HG02840 (cell line): ENCODE data around the gene GALNT13.

Experiments
- ATAC-seq: cut with Tn5 transposase; IDR thresholded peaks from one replicate; pipeline ENCODE4 v1.9.1; 2021; ENCODE audit warnings: mild to moderate bottlenecking, moderate library complexity, moderate number of reproducible peaks; ENCODE audit not compliant: unreplicated experiment, low FRiP score

The GALNT13 gene

DNA sequence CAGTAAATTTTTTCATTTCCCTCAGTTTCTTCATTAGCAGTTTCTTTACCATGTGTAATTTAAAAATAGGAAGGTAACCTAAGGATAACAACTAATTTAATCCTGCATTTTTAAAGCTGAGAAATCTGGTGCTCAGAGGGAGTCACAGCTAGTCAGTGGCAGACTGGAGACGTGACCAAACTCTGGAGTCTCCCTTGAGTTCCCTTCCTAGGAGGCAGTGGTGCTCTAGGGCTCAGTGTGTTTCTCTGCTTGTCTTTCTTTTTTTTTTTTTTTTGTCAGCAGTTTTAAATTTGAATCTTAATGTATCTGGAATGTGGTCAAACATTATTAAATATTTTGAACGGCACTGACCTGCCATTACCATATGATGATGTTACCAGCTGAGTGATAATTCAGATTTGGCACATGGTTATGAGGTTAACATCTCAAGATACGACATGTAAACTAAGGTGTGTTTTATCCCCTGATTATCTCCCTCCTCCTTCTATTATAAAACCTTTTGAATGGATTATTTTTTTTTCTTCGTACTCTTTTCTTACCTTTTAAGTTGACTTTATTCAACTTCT, 226.2 kb downstream of the GALNT13 start:
- no peak for ATAC-seq

GRCh38 chr2:154120706-154121105, 249.0 kb downstream of the GALNT13 start:
- no peak for ATAC-seq

DNA sequence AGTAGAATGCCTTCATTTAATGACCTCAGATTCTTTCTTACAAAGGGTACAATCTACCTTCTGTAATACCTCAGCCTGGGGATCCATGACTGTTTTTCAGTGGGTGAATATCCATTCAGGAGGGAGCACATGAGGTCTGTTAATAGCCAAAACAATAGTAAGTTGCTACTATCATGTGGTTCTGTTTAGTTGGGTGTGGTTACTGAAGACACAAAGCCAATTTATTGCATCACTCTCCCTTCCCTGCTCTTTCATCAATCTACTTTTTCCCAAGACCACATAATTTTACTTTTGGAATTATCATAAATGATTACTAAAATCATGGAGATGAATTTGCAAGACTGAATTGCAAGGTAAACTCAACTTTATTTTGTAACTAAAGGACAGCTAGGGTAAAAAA, 254.2 kb downstream of the GALNT13 start:
- ATAC-seq = no peak

DNA sequence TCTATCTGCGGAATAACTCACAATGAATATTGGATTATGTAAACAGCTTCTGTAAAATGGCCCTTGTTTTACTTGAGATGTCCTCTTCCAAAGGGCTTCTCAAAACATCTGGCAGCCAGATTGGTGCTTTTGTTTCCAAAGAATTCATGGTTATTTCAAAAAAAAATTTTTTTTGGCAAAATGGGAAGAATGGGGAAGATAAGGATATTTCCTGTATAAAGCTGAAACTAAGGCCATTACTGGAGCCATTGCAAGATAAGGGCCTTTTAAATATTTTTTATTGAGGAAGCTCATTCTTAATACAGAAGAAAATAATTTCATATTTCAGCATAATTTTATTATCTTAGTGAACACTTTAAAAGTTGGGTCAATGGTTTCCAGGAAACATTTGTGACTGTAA, 259.1 kb downstream of the GALNT13 start:
- ATAC-seq = no peak

DNA sequence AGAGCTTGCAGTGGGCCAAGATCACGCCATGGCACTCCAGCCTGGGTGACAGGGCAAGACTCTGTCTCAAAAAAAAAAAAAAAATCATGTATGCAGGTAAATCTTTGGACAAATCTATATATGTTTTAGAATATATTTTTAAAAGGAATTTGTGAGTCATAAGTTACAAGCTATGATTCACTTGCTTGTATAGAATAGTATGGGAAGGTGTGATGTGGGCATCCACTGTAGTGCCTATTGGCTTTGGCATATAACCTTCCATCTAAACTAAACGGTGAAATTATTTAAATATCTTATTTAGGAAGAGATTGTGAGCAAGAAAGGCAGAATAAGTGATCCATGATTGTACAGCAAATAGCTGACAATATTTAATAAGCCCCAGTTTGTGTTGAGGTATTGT, 261.1 kb downstream of the GALNT13 start:
- no peak for ATAC-seq

DNA sequence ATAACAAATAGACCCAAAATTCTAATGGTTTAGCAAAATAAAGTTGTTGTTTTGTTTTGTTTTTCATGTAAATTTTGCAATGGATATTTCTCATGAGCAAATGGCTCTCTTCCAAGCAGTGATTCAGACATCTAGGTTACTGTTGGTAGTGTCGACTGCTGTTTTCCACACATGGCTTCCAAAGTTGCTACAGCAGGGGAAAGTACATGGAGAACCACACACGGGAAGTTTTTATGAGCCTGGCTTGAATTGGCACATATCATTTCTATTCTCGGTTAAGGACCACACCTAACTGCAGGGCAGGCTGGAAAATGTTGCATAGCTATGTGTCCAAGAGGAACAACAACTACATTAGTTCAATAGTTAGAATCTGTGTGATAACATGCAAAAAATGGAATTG, 262.1 kb downstream of the GALNT13 start:
- no peak for ATAC-seq

DNA sequence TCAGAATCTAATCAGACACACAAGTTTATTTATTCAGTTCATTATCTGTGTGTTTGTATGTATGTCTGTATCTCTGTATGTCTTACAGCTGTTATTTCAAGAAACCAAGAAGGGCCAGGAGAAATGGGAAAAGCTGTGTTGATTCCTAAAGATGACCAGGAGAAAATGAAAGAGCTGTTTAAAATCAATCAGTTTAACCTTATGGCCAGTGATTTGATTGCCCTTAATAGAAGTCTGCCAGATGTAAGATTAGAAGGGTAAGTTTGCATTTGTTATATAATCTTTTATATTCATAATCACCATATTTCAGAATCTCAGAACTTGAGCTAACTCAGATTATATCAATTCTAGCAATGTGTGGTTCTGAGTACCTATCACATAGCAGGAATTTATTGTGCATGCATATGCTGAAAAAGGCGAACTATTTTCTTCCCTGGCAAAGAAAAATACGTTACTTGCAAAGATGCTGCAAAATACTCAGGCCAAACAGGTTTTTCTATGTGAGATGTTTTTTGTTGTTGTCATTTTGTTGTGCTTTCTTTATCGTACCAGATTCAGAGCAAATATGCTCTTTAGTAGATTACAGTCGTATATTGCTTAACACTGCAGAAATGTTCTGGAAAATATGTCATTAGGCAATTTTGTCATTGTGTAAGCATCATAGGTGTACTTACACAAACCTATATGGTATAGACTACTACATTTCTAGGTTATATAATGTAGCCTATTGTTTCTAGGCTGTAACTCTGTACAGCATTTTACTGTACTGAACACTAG, 268.7 kb downstream of the GALNT13 start:
- no peak for ATAC-seq

DNA sequence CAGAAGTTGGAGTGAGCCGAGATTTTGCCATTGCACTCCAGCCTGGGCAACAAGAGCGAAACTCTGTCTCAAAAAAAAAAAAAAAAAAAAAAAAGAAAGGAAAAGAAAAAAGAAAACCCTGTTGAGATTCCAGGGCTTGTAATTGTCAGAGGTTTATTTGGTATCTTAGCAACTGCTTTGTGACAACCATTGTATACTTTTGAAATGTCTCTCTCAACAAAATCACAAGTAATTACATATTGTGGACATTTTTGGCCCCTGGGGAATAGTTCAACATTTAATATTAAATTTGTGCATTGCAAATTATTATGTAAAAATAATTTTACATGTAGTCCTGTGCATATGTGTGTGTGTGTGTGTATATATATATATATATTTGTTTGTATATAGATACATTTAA, 270.8 kb downstream of the GALNT13 start:
- ATAC-seq = no peak

- ATAC-seq = no peak
Observed at GRCh38 chr2:154143105-154143504, 271.4 kb downstream of the GALNT13 start.

DNA sequence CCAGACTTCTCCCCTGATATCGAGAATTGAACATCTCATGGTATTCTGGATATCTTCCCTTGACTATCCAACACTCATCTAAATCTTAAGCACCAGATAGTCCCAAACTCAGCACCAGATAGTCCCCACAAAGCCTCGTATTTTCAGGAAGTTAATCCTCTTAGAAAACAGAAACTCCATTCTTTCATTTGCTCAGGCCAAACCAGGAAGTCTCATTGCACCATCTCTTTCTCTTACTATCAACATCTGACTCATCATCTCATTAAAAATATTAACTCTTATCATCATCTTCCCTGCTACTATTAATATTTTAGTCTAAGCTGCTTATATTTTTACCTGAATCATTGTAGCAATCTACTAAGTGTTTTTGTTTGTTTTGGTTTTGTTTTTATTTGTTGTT, 286.4 kb downstream of the GALNT13 start:
- no peak for ATAC-seq

GRCh38 chr2:154161286-154161685, 289.6 kb downstream of the GALNT13 start:
- no peak for ATAC-seq

DNA sequence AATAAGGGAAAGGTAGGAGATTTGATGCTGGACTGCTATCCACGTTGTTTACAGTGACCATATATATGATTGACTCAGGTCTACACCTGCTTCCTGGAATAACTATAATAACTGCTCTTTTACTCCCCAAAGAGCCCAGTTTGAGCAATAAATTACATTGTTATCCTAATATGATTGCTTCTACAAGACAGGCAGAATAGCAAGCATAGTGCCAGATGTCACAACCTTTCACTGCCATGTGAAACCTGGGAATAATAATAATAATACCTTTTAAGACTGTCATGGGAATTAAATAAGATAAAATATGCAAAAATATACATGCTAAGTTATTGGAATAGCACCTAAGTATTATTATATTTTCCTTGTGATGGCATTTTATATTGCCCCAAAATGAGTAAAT, 298.7 kb downstream of the GALNT13 start:
- no peak for ATAC-seq

DNA sequence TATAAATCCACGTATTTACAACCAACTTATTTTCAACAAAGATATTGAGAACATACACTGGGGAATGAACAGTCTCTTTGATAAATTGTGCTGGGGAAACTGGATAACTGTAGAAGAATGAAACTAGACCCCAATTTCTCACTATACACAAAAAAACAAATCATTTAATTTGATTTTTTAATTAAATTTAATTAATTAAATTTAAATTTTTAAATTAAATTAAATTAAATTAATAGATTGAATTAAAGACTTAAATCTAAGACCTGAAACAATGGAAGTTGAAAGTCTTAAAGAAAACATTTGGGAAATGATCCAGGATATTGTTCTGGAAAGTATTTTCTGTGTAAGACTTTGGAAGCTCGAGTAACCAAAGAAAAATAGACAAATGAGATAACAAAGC, 301.4 kb downstream of the GALNT13 start:
- no peak for ATAC-seq

- no peak for ATAC-seq
Observed at GRCh38 chr2:154173919-154174318, 302.2 kb downstream of the GALNT13 start.

GRCh38 chr2:154182008-154182407, 310.3 kb downstream of the GALNT13 start:
- no peak for ATAC-seq

- no peak for ATAC-seq
Observed at GRCh38 chr2:154187948-154188347, 316.2 kb downstream of the GALNT13 start.

DNA sequence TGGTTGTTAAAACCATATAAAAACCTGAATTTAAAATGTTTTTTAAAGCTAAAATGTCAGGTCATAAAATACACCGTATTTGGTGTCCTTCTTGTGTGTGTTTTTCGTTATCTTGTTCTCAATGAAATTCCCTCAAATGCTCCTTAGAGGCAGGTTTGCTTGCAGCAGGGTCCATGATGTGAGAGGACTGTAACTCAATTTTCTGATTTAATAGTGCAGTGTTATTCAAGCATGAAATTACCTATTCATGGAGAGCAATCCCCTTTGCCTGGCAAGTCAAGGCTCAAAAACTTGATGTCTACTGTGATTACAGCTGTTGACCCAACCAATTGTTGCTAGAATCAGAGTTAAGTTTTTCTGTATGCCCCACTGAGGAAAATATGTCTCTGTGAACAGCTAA, 318.2 kb downstream of the GALNT13 start:
- ATAC-seq = no peak

- no peak for ATAC-seq
Observed at GRCh38 chr2:154193246-154193645, 321.5 kb downstream of the GALNT13 start.

DNA sequence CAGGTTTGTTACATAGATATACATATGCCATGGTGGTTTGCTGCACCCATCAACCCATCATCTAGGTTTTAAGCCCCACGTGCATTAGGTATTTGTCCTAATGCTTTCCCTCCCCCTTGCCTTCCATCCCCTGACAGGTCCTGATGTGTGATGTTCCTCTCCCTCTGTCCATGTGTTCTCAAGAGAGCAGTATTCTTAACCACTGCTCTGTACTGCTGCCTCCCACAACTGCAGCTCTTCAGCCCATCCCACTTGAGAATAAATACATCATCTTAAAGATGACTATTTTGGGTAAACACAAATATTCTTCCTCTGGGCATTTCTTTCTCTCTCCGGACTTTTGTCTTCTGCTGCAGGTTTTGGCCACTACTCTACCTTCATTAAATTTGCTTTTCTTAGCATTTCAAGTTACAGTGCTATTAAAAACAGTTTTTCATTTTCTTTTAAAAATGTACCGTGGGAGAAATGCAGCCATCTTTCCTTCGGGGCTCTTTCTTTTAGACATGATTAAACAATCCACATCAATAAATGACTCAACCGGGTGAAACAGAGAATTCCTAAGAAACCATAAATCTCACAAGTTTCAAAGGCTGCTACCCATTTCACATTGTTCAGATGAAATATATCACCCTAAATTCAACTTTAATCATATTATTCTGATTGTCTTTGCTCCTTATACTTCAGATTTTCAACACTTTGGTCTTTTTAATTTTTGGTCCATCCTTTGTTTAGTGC, 323.4 kb downstream of the GALNT13 start:
- no peak for ATAC-seq

DNA sequence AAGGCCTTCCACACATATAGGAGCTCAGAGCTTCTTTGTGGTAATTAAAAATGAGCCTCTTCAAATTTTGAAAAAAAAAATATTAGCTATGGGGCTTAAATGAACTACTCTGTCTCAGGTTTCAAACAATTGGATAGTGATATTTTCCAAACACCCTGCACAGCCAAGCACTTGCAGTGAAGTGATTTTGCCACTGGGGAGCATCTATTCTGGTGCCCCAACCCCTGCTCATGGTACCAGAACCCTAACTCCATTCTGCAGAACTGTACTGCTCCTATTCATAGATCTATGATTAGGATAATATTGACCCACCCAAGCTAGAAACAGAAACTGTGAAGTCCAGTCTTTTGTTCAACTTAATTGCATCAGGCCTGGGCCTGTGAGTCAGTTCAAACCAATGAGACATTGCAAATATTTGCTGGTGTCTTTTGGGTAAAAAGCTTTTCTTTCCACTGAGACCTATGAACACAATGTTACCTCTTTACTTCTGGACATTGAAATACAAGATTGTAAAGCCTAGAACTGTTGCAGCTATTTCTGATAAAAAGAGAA, 324.0 kb downstream of the GALNT13 start:
- ATAC-seq = no peak

DNA sequence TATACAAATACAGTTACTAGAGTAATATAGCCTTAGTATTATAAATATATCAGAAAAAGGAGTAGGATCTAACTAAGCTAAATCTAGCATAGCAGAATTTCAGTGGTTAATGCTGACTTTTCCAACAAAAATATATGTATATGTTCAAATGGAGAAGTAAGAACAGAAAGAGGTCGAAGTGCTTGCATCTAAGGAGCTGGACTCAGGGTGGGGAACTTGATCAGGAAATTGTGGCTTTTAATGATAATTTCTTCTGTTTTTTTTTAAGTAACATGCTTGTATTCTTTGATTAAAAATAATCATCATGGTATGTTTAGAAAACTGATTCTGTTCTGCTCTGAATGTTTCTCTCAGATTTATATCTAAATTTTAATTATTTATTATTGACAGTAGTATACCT, 327.1 kb downstream of the GALNT13 start:
- no peak for ATAC-seq
